Thoracic aorta (tissue), 2 donors: ENCODE data around the gene RBM15B. TPM values are rescaled to one million over a fixed set of nuclear protein-coding genes. Genes with fewer than 3 reads are reported as not detected.

Experiments
- ATAC-seq: fragments of 150-250 bp; one replicate; pipeline ENCODE4 v1.8.0; 2017; ENCODE audit warnings: low read depth; ENCODE audit not compliant: insufficient number of reproducible peaks, low FRiP score
- DNase-seq: peaks from one replicate; pipeline ENCODE4 v3.0.0-alpha.2; 2020; ENCODE audit warnings: low spot score
- H3K27ac ChIP-seq, 2 donors: fragments of 200-600 bp; sonication (generic); 1 replicate in 1 of 2; 2 replicates in 1 of 2; pipeline ENCODE4 v1.5.1; 2016; ENCODE audit warnings: mild to moderate bottlenecking in 2 of 2, moderate library complexity in 2 of 2
- H3K27me3 ChIP-seq: fragments of 200-600 bp; sonication (generic); replicated peaks from 2 replicates; pipeline ENCODE4 v1.6.0; 2016; ENCODE audit warnings: mild to moderate bottlenecking; ENCODE audit not compliant: insufficient read depth
- H3K36me3 ChIP-seq: fragments of 200-600 bp; sonication (generic); one replicate; pipeline ENCODE4 v1.5.1; 2016
- H3K4me1 ChIP-seq, 2 donors: fragments of 200-600 bp; sonication (generic); 1 replicate in 1 of 2; 2 replicates in 1 of 2; pipeline versions ENCODE4 v1.5.1 to v1.6.0; 2016; ENCODE audit warnings: low read depth in 2 of 2, mild to moderate bottlenecking in 1 of 2; ENCODE audit not compliant: control insufficient read depth in 1 of 2
- H3K4me3 ChIP-seq: fragments of 200-600 bp; sonication (generic); 2 replicates; pipeline ENCODE4 v1.5.1; 2016; ENCODE audit warnings: mild to moderate bottlenecking
- H3K9me3 ChIP-seq: fragments of 200-600 bp; sonication (generic); 2 replicates; pipeline ENCODE4 v1.5.1; 2016
- total RNA-seq, 2 donors: library from RNA; depleted of rRNA; stranded (reverse); fragments of >200 nt; gene quantifications; one replicate each; pipeline versions ENCODE4 v1.1.0 to v1.2.3, GENCODE V29; 2016
- TF ChIP-seq, protein P1 (sequence below): fragments of 200-600 bp; sonication (generic); IDR thresholded peaks from one replicate; pipeline ENCODE4 v1.5.1; 2019; ENCODE audit warnings: antibody characterized with exemption

RBM15B gene
- total RNA-seq, 2 donors from 2014 or later = 28.3 to 38.0 TPM

DNA sequence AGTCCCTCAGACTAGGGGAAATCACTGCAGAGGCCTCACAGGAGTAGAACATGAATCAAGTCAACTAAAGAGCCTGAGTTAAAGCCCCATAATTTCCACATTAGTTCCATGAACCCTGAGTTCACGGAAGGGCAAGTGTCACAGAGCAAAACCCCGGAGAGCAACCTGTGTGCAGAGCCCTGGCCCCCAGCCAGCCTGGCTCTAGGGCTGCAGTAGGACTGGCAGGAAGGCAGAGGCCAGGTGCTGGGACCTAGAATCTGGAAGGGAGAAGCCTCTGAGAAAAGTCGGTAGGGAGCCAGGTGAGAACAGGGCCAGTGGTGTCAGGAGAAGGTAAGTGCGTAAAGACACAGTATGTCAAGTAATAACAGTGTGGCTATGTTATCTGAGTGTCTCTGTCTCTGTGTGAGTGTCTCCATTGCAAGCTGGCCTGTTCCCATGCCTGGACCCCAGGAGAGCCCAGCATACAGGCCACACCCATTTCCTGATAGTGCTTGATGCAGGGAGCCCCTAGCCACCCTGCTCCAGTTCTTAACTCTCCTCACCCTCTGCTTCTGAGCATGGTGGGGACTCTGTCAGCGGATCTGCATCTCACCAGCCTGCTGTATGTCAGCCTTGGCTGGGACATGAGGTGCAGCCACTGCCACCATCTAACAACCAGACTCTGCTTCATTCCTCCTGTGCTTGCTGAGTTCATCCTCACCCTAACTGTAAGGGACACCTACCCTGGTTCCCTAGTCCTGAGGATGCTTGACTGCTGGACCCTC is 17.2 kb upstream of the RBM15B start:
- no peak overlapping the region for H3K4me3 ChIP-seq
- H3K36me3 ChIP-seq = no peaks in the 10 kb centered on the region
- no peaks in the 10 kb centered on the region for H3K4me1 ChIP-seq
- DNase-seq = no peak
- H3K27me3 ChIP-seq = no peaks in the 10 kb centered on the region
- ATAC-seq = no peak
- TF ChIP-seq, protein P1, sequence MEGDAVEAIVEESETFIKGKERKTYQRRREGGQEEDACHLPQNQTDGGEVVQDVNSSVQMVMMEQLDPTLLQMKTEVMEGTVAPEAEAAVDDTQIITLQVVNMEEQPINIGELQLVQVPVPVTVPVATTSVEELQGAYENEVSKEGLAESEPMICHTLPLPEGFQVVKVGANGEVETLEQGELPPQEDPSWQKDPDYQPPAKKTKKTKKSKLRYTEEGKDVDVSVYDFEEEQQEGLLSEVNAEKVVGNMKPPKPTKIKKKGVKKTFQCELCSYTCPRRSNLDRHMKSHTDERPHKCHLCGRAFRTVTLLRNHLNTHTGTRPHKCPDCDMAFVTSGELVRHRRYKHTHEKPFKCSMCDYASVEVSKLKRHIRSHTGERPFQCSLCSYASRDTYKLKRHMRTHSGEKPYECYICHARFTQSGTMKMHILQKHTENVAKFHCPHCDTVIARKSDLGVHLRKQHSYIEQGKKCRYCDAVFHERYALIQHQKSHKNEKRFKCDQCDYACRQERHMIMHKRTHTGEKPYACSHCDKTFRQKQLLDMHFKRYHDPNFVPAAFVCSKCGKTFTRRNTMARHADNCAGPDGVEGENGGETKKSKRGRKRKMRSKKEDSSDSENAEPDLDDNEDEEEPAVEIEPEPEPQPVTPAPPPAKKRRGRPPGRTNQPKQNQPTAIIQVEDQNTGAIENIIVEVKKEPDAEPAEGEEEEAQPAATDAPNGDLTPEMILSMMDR = no peak
- no peak overlapping the region for H3K27ac ChIP-seq
- no peaks in the 10 kb centered on the region for H3K9me3 ChIP-seq

DNA sequence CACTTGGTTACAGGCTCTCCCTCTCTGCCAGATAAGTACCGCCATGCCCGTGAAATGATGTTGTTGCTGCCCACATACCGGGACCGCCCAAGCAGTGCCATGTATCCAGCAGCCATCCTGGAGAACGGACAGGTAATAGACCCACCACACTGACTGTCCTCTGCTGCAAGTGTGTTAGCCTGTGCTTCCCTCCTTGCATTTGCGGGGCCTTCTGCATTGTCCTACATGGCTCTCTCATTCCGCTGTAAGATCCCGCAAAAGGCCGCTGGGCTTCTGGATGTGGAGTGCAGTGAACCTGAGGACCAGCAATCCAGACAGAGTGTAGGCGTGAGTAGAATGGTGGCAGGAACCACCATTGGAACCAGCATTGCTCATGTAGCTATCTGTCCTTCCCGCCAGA is 16.6 kb upstream of the RBM15B start:
- Histone ChIP-seq H3K27ac (no peak overlapping the region), H3K27me3 (no peaks in the 10 kb centered on the region), H3K9me3 (no peaks in the 10 kb centered on the region), H3K4me3 (no peak overlapping the region), H3K36me3 (no peaks in the 10 kb centered on the region), H3K4me1 (no peaks in the 10 kb centered on the region)
- ATAC-seq (no peak), DNase-seq (no peak)
- TF ChIP-seq, protein P1 = no peak

DNA sequence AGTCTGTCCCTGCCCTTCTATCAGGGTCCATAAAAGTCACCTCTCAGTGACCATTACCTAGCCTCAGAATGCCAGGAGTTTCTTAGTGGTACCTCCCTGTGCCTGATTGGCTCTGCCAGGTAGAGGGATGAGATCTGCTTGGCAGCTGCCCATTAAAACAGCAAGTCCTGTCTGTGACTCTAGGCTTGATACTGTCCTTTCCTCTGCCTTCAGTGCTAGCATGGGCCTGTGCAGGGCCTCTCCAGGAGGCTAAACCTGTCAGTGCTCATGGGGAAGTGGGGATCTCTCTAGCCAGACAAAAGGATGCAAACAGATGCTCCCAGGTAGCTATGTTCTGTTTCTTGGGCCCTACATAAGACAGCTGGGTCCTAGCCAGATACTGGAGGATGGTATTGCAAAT is 15.9 kb upstream of the RBM15B start:
- DNase-seq (no peak), ATAC-seq (no peak)
- Histone ChIP-seq H3K9me3 (no peaks in the 10 kb centered on the region), H3K36me3 (no peaks in the 10 kb centered on the region), H3K27me3 (no peaks in the 10 kb centered on the region), H3K4me3 (no peak overlapping the region), H3K27ac (no peak overlapping the region), H3K4me1 (no peaks in the 10 kb centered on the region)
- TF ChIP-seq, protein P1 = no peak

DNA sequence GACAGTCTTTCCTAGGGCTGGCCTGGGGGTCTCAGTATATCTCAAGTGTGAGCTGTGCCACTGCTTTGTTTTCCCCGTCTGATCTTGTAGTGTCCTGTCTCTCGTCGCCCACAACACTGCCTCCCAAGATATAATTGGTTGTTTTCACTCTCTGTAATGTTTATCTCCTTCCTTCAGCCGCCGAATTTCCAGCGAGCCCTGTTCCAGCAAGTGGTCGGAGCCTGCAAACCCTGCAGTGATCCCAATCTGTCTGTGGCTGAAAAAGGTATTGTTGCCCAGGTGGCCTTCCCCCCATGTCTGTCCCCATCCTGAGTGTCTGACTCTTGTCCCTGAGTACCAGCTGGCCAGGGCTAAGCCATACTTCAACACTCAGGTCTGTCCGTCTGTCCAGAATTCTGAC is 15.5 kb upstream of the RBM15B start:
- Histone ChIP-seq H3K4me3 (no peak overlapping the region), H3K27me3 (no peaks in the 10 kb centered on the region), H3K4me1 (no peaks in the 10 kb centered on the region), H3K9me3 (no peaks in the 10 kb centered on the region), H3K27ac (no peak overlapping the region), H3K36me3 (no peaks in the 10 kb centered on the region)
- ATAC-seq = no peak
- TF ChIP-seq, protein P1 = no peak
- DNase-seq = no peak

DNA sequence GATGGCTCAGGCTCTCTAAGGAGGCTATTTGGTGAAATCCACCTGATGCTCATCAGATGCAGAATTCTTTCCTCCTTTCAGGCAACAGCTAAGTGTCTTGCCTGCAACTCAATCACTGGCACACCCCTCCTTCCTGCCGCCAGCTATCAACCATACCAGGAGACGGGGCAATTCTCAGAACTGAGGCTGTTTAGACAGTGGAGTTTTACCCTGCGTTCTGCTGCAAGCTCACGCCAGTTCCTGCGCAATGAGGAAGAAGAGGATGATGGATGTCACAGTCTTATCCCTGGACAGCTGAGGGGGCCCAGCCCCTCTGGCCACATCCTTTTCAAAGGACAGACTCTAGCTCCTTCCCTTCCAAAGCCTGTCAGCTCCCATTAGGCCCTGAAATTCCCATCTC is 13.0 kb upstream of the RBM15B start:
- H3K36me3 ChIP-seq = no peaks in the 10 kb centered on the region
- no peaks in the 10 kb centered on the region for H3K9me3 ChIP-seq
- H3K4me3 ChIP-seq = no peak overlapping the region
- H3K27ac ChIP-seq = no peak overlapping the region
- DNase-seq (no peak), ATAC-seq (no peak)
- H3K4me1 ChIP-seq = no peaks in the 10 kb centered on the region
- TF ChIP-seq, protein P1 = no peak
- H3K27me3 ChIP-seq = no peaks in the 10 kb centered on the region
